ENCODE data around the gene POLR2E.

The POLR2E gene

GRCh38 chr19:1081301-1082164 lies 13.6 kb downstream of the POLR2E start:
- H3K27ac ChIP-seq: peak overlapping the region; percentile 93
- TF ChIP-seq CTCF (IDR thresholded peaks at IDR 0.05): no peak

GRCh38 chr19:1080360-1081161 lies 14.6 kb downstream of the POLR2E start:
- H3K4me3 ChIP-seq (ENCODE audit: low read depth in 1 of 2, low read length in 1 of 2): no peak overlapping the region
- no peaks in the 10 kb centered on the region for H3K9me3 ChIP-seq
- no peaks in the 10 kb centered on the region for H3K27me3 ChIP-seq
- H3K27ac ChIP-seq: peak overlapping the region; percentile 93
- peaks cover 25 to 34% of the 10 kb centered on the region in 2 experiments for H3K4me1 ChIP-seq (ENCODE audit: control insufficient read depth in 1 of 2, insufficient read depth in 1 of 2, low read depth in 1 of 2, low read length in 1 of 2)
- H3K36me3 ChIP-seq: peaks cover 95% of the 10 kb centered on the region
- TF ChIP-seq CTCF (IDR thresholded peaks at IDR 0.05): no peak

More at GRCh38 chr19:1081301-1082164, 13.6 kb downstream of the POLR2E start:
- no peaks in the 10 kb centered on the region for H3K9me3 ChIP-seq
- peaks cover 96% of the 10 kb centered on the region for H3K36me3 ChIP-seq
- H3K27me3 ChIP-seq: no peaks in the 10 kb centered on the region
- no peak overlapping the region for H3K4me3 ChIP-seq (ENCODE audit: low read depth in 1 of 2, low read length in 1 of 2)
- H3K4me1 ChIP-seq (ENCODE audit: control insufficient read depth in 1 of 2, insufficient read depth in 1 of 2, low read depth in 1 of 2, low read length in 1 of 2): peaks cover 21 to 31% of the 10 kb centered on the region in 2 experiments

GRCh38 chr19:1079566-1080111 lies 15.5 kb downstream of the POLR2E start:
- Histone ChIP-seq H3K36me3 (peaks cover 95% of the 10 kb centered on the region), H3K4me3 (ENCODE audit: low read depth in 1 of 2, low read length in 1 of 2) (no peak overlapping the region), H3K27me3 (no peaks in the 10 kb centered on the region)

GRCh38 chr19:1076951-1077350 lies 18.2 kb downstream of the POLR2E start:
- H3K4me1 ChIP-seq (ENCODE audit: control insufficient read depth in 1 of 2, insufficient read depth in 1 of 2, low read depth in 1 of 2, low read length in 1 of 2): peaks cover 59 to 68% of the 10 kb centered on the region in 2 experiments
- H3K36me3 ChIP-seq: peaks cover 95% of the 10 kb centered on the region
- H3K27ac ChIP-seq: peak overlapping the region; percentile 89
- no peak for TF ChIP-seq CTCF (IDR thresholded peaks at IDR 0.05)
- H3K4me3 ChIP-seq (ENCODE audit: low read depth in 1 of 2, low read length in 1 of 2): peak overlapping the region; percentile 45
- no peaks in the 10 kb centered on the region for H3K9me3 ChIP-seq
- no peaks in the 10 kb centered on the region for H3K27me3 ChIP-seq

More at GRCh38 chr19:1079566-1080111, 15.5 kb downstream of the POLR2E start:
- peaks cover 33 to 43% of the 10 kb centered on the region in 2 experiments for H3K4me1 ChIP-seq (ENCODE audit: control insufficient read depth in 1 of 2, insufficient read depth in 1 of 2, low read depth in 1 of 2, low read length in 1 of 2)
- TF ChIP-seq CTCF (IDR thresholded peaks at IDR 0.05): no peak
- no peak overlapping the region for H3K27ac ChIP-seq
- H3K9me3 ChIP-seq: no peaks in the 10 kb centered on the region

GRCh38 chr19:1076046-1076386 lies 19.2 kb downstream of the POLR2E start:
- no peaks in the 10 kb centered on the region for H3K27me3 ChIP-seq
- H3K9me3 ChIP-seq: no peaks in the 10 kb centered on the region
- peaks cover 94% of the 10 kb centered on the region for H3K36me3 ChIP-seq
- H3K4me3 ChIP-seq (ENCODE audit: low read depth in 1 of 2, low read length in 1 of 2): peak overlapping the region in 1 of 2 experiments; percentile 73
- TF ChIP-seq CTCF (IDR thresholded peaks at IDR 0.05): no peak
- peak overlapping the region; percentile 89 for H3K27ac ChIP-seq
- H3K4me1 ChIP-seq (ENCODE audit: control insufficient read depth in 1 of 2, insufficient read depth in 1 of 2, low read depth in 1 of 2, low read length in 1 of 2): peaks cover 62% of the 10 kb centered on the region in 2 experiments
